Gastrocnemius medialis (tissue), 4 donors: ENCODE data around the gene CRTAC1.

Source experiments
- POLR2A ChIP-seq, 2 donors: fragments of 450-650 bp; IDR thresholded peaks; one replicate each; pipeline ENCODE4 v1.6.1; 2017; ENCODE audit warnings: antibody characterized with exemption in 2 of 2, mild to moderate bottlenecking in 2 of 2, moderate library complexity in 2 of 2
- TF ChIP-seq, protein P1 (sequence below), 5 experiments: fragments of 450-650 bp in 3 of 5; fragments of 200-600 bp in 2 of 5; sonication (generic) in 2 of 5; IDR thresholded peaks in 4 of 5; conservative IDR thresholded peaks in 1 of 5; 1 replicate in 4 of 5; 2 replicates in 1 of 5; pipeline ENCODE4 v1.5.1; 2016 to 2019; ENCODE audit warnings: antibody characterized with exemption in 5 of 5, mild to moderate bottlenecking in 3 of 5, moderate library complexity in 3 of 5

GRCh38 chr10:97916586-97916985, 113.8 kb downstream of the CRTAC1 start:
- TF ChIP-seq, protein P1, sequence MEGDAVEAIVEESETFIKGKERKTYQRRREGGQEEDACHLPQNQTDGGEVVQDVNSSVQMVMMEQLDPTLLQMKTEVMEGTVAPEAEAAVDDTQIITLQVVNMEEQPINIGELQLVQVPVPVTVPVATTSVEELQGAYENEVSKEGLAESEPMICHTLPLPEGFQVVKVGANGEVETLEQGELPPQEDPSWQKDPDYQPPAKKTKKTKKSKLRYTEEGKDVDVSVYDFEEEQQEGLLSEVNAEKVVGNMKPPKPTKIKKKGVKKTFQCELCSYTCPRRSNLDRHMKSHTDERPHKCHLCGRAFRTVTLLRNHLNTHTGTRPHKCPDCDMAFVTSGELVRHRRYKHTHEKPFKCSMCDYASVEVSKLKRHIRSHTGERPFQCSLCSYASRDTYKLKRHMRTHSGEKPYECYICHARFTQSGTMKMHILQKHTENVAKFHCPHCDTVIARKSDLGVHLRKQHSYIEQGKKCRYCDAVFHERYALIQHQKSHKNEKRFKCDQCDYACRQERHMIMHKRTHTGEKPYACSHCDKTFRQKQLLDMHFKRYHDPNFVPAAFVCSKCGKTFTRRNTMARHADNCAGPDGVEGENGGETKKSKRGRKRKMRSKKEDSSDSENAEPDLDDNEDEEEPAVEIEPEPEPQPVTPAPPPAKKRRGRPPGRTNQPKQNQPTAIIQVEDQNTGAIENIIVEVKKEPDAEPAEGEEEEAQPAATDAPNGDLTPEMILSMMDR (IDR thresholded peaks at IDR 0.05 in 4 of 5, conservative IDR thresholded peaks at IDR 0.05 in 1 of 5): no peak
- TF ChIP-seq POLR2A (IDR thresholded peaks at IDR 0.05): no peak
